SH-SY5Y (cell line): ENCODE data around the gene RNGTT.

ENCODE experiments used
- GATA2 ChIP-seq: IDR thresholded peaks from 2 replicates; pipeline ENCODE4 v1.6.1; 2011; ENCODE audit warnings: mild to moderate bottlenecking, low read depth, low read length
- GATA3 ChIP-seq: IDR thresholded peaks from 2 replicates; pipeline ENCODE4 v1.6.1; 2011; ENCODE audit warnings: low read depth, mild to moderate bottlenecking, low read length, moderate library complexity

DNA sequence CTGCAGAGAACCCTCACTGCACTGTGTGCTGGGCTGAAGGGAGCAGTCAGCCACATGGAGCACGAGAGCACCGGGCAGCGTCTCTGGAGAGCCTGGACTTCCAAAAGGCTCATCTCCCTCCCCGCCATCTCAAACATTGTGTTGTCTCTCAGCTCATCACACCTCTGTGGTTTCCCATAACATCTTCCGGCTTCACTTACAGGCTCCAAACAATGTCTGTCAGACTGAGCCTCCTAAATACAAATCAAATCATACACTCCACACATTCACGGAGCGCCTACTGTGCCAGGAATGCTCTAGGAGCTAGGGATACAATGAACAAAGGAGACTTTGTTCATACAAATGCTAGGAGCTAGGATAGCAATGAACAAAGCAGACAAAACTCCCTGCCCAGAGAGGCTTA is 398.0 kb downstream of the RNGTT start:
- TF ChIP-seq GATA2, result no peak
- no peak for TF ChIP-seq GATA3
